NCI-H2196 (cell line): ENCODE measurements around the gene TULP4.
"Not testable (repeated sequence)": the region's sequence is repeated elsewhere in the genome, so short reads cannot be mapped to it uniquely, and the experiment has no call there.

ENCODE experiments used
- DNase-seq: peaks from one replicate; lab custom pipeline; 2025; ENCODE audit not compliant: unreplicated experiment; lab: John Stamatoyannopoulos, UW

TULP4 gene

GRCh38 chr6:158521759-158522158 lies 209.5 kb downstream of the TULP4 start:
- no peak for DNase-seq

GRCh38 chr6:158522616-158523015 lies 210.4 kb downstream of the TULP4 start:
- DNase-seq: no peak

- no peak for DNase-seq
Measured at GRCh38 chr6:158524311-158524710, 212.0 kb downstream of the TULP4 start.

GRCh38 chr6:158527858-158528257 lies 215.6 kb downstream of the TULP4 start:
- not testable (repeated sequence) for DNase-seq

GRCh38 chr6:158528826-158529225 lies 216.6 kb downstream of the TULP4 start:
- no peak for DNase-seq

GRCh38 chr6:158529629-158530028 lies 217.4 kb downstream of the TULP4 start:
- no peak for DNase-seq

GRCh38 chr6:158531566-158531965 lies 219.3 kb downstream of the TULP4 start:
- no peak for DNase-seq

GRCh38 chr6:158531970-158532369 lies 219.7 kb downstream of the TULP4 start:
- DNase-seq: no peak

GRCh38 chr6:158536084-158536890 lies 224.0 kb downstream of the TULP4 start:
- peak; percentile 43 for DNase-seq

GRCh38 chr6:158536891-158537798 lies 224.9 kb downstream of the TULP4 start:
- DNase-seq: peak; percentile 54

- no peak for DNase-seq
Measured at GRCh38 chr6:158538741-158539140, 226.5 kb downstream of the TULP4 start.

GRCh38 chr6:158539413-158539812 lies 227.1 kb downstream of the TULP4 start:
- no peak for DNase-seq

GRCh38 chr6:158539881-158540280 lies 227.6 kb downstream of the TULP4 start:
- no peak for DNase-seq

GRCh38 chr6:158543606-158544185 lies 231.4 kb downstream of the TULP4 start:
- no peak for DNase-seq

GRCh38 chr6:158544428-158544827 lies 232.2 kb downstream of the TULP4 start:
- DNase-seq: no peak

GRCh38 chr6:158545043-158545966 lies 233.0 kb downstream of the TULP4 start:
- no peak for DNase-seq

- peak; percentile 78 for DNase-seq
Measured at GRCh38 chr6:158548418-158549161, 236.3 kb downstream of the TULP4 start.

- DNase-seq: no peak
Measured at GRCh38 chr6:158552055-158552795, 240.0 kb downstream of the TULP4 start.

GRCh38 chr6:158552796-158553138 lies 240.5 kb downstream of the TULP4 start:
- DNase-seq: no peak
